ENCODE results near the gene KRT1.

GRCh38 chr12:52680363-52680762 is at the start of gene KRT1:
- no peak for TF ChIP-seq POLR2AphosphoS5 (IDR thresholded peaks at IDR 0.05; ENCODE audit: low read depth, low read length)
- no peak for TF ChIP-seq REST (IDR thresholded peaks at IDR 0.05; ENCODE audit: insufficient read depth in 1 of 2, low read depth in 2 of 2, low read length in 2 of 2)
